ENCODE results near the gene ZNF423. TPM values are rescaled to one million over a fixed set of nuclear protein-coding genes. Genes with fewer than 3 reads are reported as not detected.

ZNF423 gene
- total RNA-seq, 1 experiment from 2014 or later = 0.20 TPM

GRCh38 chr16:49788986-49789385, 66.9 kb downstream of the ZNF423 start:
- TF ChIP-seq CTCF (IDR thresholded peaks at IDR 0.05; ENCODE audit: insufficient read depth in 1 of 2, low read depth in 1 of 2, low read length in 1 of 2, severe bottlenecking in 1 of 2, unreplicated experiment in 1 of 2) = no peak
- CTCF ChIA-PET = no interaction called here
- POLR2A ChIA-PET = no interaction called here
- Mint-ChIP-seq H3K4me1 (ENCODE audit: low read depth, unreplicated experiment) (no peaks in the 10 kb centered on the region), H3K27ac (ENCODE audit: unreplicated experiment) (no peak overlapping the region), H3K4me3 (ENCODE audit: unreplicated experiment) (no peak overlapping the region), H3K9me3 (ENCODE audit: unreplicated experiment) (no peaks in the 10 kb centered on the region), H3K27me3 (ENCODE audit: insufficient read depth, unreplicated experiment) (peaks cover 9% of the 10 kb centered on the region), H3K36me3 (ENCODE audit: insufficient read depth, unreplicated experiment) (no peaks in the 10 kb centered on the region)
- BruUV-seq (replicated peaks) = no TSS peak
- no peak for DNase-seq
- intact Hi-C loops (cut with micrococcal nuclease; ENCODE audit: unreplicated experiment) = no loop called here
- H3K36me3 ChIP-seq (ENCODE audit: control insufficient read depth, insufficient read depth, low read length) = no peaks in the 10 kb centered on the region
- H3K9me3 ChIP-seq = 0 out of 2 replicates have a peak, but pooled peaks cover 3% of the 10 kb centered on the region
- no peak overlapping the region for H3K4me3 ChIP-seq (ENCODE audit: low read depth, low read length)
- H3K27me3 ChIP-seq (replicated peaks; ENCODE audit: control insufficient read depth, insufficient read depth, low read length) = peaks cover 3% of the 10 kb centered on the region
- H3K4me1 ChIP-seq = no peaks in the 10 kb centered on the region

GRCh38 chr16:49788572-49788971, 67.3 kb downstream of the ZNF423 start:
- TF ChIP-seq CTCF (IDR thresholded peaks at IDR 0.05; ENCODE audit: insufficient read depth in 1 of 2, low read depth in 1 of 2, low read length in 1 of 2, severe bottlenecking in 1 of 2, unreplicated experiment in 1 of 2) = no peak
- H3K4me1 ChIP-seq = no peaks in the 10 kb centered on the region
- Mint-ChIP-seq H3K27ac (ENCODE audit: unreplicated experiment) (no peak overlapping the region), H3K27me3 (ENCODE audit: insufficient read depth, unreplicated experiment) (peaks cover 7% of the 10 kb centered on the region), H3K36me3 (ENCODE audit: insufficient read depth, unreplicated experiment) (no peaks in the 10 kb centered on the region), H3K4me3 (ENCODE audit: unreplicated experiment) (no peak overlapping the region), H3K4me1 (ENCODE audit: low read depth, unreplicated experiment) (no peaks in the 10 kb centered on the region), H3K9me3 (ENCODE audit: unreplicated experiment) (no peaks in the 10 kb centered on the region)
- intact Hi-C loops (cut with micrococcal nuclease; ENCODE audit: unreplicated experiment) = no loop called here
- POLR2A ChIA-PET = no interaction called here
- no peak for DNase-seq
- CTCF ChIA-PET = no interaction called here
- 0 out of 2 replicates have a peak, but pooled peaks cover 3% of the 10 kb centered on the region for H3K9me3 ChIP-seq
- peaks cover 3% of the 10 kb centered on the region for H3K27me3 ChIP-seq (replicated peaks; ENCODE audit: control insufficient read depth, insufficient read depth, low read length)
- H3K4me3 ChIP-seq (ENCODE audit: low read depth, low read length) = no peak overlapping the region
- no TSS peak for BruUV-seq (replicated peaks)
- no peaks in the 10 kb centered on the region for H3K36me3 ChIP-seq (ENCODE audit: control insufficient read depth, insufficient read depth, low read length)

GRCh38 chr16:49786926-49787557, 68.9 kb downstream of the ZNF423 start:
- Mint-ChIP-seq H3K4me3 (ENCODE audit: unreplicated experiment) (no peak overlapping the region), H3K4me1 (ENCODE audit: low read depth, unreplicated experiment) (no peaks in the 10 kb centered on the region), H3K36me3 (ENCODE audit: insufficient read depth, unreplicated experiment) (no peaks in the 10 kb centered on the region), H3K9me3 (ENCODE audit: unreplicated experiment) (no peaks in the 10 kb centered on the region), H3K27ac (ENCODE audit: unreplicated experiment) (no peak overlapping the region), H3K27me3 (ENCODE audit: insufficient read depth, unreplicated experiment) (peaks cover 9% of the 10 kb centered on the region)
- DNase-seq = no peak
- Histone ChIP-seq H3K4me1 (no peaks in the 10 kb centered on the region), H3K4me3 (ENCODE audit: low read depth, low read length) (no peak overlapping the region), H3K27me3 (replicated peaks; ENCODE audit: control insufficient read depth, insufficient read depth, low read length) (peaks cover 3% of the 10 kb centered on the region), H3K9me3 (0 out of 2 replicates have a peak, but pooled peaks cover 3% of the 10 kb centered on the region), H3K36me3 (ENCODE audit: control insufficient read depth, insufficient read depth, low read length) (no peaks in the 10 kb centered on the region)
- intact Hi-C loops (cut with micrococcal nuclease; ENCODE audit: unreplicated experiment) = no loop called here
- ChIA-PET CTCF (interaction anchor here (0.7 kb wide), 1 partner anchor 230 kb away, joined by 3 read pairs; no protein-coding TSS in a partner anchor), POLR2A (no interaction called here)
- no TSS peak for BruUV-seq (replicated peaks)
- TF ChIP-seq CTCF (IDR thresholded peaks at IDR 0.05; ENCODE audit: insufficient read depth in 1 of 2, low read depth in 1 of 2, low read length in 1 of 2, severe bottlenecking in 1 of 2, unreplicated experiment in 1 of 2) = no peak
